HG02759 (cell line): ENCODE measurements around the gene MNX1.

Experiments used
- ATAC-seq: cut with Tn5 transposase; IDR thresholded peaks from one replicate; pipeline ENCODE4 v1.9.1; 2021; ENCODE audit warnings: mild to moderate bottlenecking, moderate library complexity; ENCODE audit not compliant: unreplicated experiment

MNX1 gene

GRCh38 chr7:156979711-156980110 is 30.8 kb downstream of the MNX1 start:
- ATAC-seq, result no peak

- ATAC-seq, result no peak
Observed at GRCh38 chr7:156979007-156979606, 31.4 kb downstream of the MNX1 start.

GRCh38 chr7:156975620-156976019 is 34.8 kb downstream of the MNX1 start:
- no peak for ATAC-seq

GRCh38 chr7:156969972-156970420 is 40.5 kb downstream of the MNX1 start:
- no peak for ATAC-seq

- ATAC-seq, result no peak
Observed at GRCh38 chr7:156968183-156968582, 42.3 kb downstream of the MNX1 start.

GRCh38 chr7:156966387-156966786 is 44.1 kb downstream of the MNX1 start:
- no peak for ATAC-seq

GRCh38 chr7:156964971-156965370 is 45.5 kb downstream of the MNX1 start:
- ATAC-seq, result no peak

GRCh38 chr7:156963472-156963871 is 47.0 kb downstream of the MNX1 start:
- ATAC-seq, result no peak

GRCh38 chr7:156962897-156963296 is 47.6 kb downstream of the MNX1 start:
- no peak for ATAC-seq

- ATAC-seq, result no peak
Observed at GRCh38 chr7:156962145-156962544, 48.3 kb downstream of the MNX1 start.

- ATAC-seq, result no peak
Observed at GRCh38 chr7:156956727-156957126, 53.7 kb downstream of the MNX1 start.

- no peak for ATAC-seq
Observed at GRCh38 chr7:156954941-156955340, 55.5 kb downstream of the MNX1 start.
